Measurements from ENCODE around the gene EVX2. TPM values are rescaled to one million over a fixed set of nuclear protein-coding genes. Genes with fewer than 3 reads are reported as not detected.

Gene EVX2
- total and polyA plus RNA-seq, 2 of the 4 experiments (the other 2 are of a cell fraction) = not detected

GRCh38 chr2:176091329-176092258 lies 7.8 kb upstream of the EVX2 start:
- H3K4me2 ChIP-seq (ENCODE audit: low read depth, low read length) = no peak overlapping the region
- ChIA-PET POLR2A (ENCODE audit: unreplicated experiment) (no interaction called here), CTCF (interaction anchor here (0.5 kb wide), 1 partner anchor 1066 kb away, joined by 3 read pairs; no protein-coding TSS in a partner anchor)
- H4K5ac ChIP-seq (ENCODE audit: low read depth, low read length) = no peak overlapping the region
- no peak overlapping the region for H3K14ac ChIP-seq (replicated peaks; ENCODE audit: low read depth, low read length)
- H3K56ac ChIP-seq (ENCODE audit: extremely low read depth, insufficient read depth, low read length) = no peak overlapping the region
- no peak overlapping the region for H3K4me3 ChIP-seq (ENCODE audit: insufficient read depth, low read depth, low read length)
- H3K4ac ChIP-seq (ENCODE audit: low read depth, low read length) = no peak overlapping the region
- dilution Hi-C loops (cut with HindIII; ENCODE audit: low sequenced_read_pairs, unreplicated experiment) (no loop called here), in situ Hi-C loops (cut with MboI; ENCODE audit: low sequenced_read_pairs) (loop anchor here (10.0 to 25.0 kb wide), 4 partner anchors 407 to 1354 kb away; no protein-coding TSS in a partner anchor), intact Hi-C loops (cut with micrococcal nuclease) (loop anchor here (10.0 kb wide), 1 partner anchor 1387 kb away; no protein-coding TSS in a partner anchor)
- no peaks in the 10 kb centered on the region for H3K9me1 ChIP-seq (ENCODE audit: insufficient read depth, low read length)
- 2% methylated on average over 15 of the region's 31 CpGs; no CpG with 5 or more reads in 1 of the 2 experiments for WGBS, 2 experiments (ENCODE audit: extremely low coverage in 2 of 2, insufficient read length in 1 of 2)
- no peaks in the 10 kb centered on the region for H3K36me3 ChIP-seq (ENCODE audit: control insufficient read depth, insufficient read depth, low read length)
- no peak overlapping the region for H3K9ac ChIP-seq (ENCODE audit: low read depth, low read length)
- peaks cover 84% of the 10 kb centered on the region for H3K27me3 ChIP-seq (ENCODE audit: control insufficient read depth, insufficient read depth, low read length)
- no peak overlapping the region for H3K18ac ChIP-seq (ENCODE audit: low read depth, low read length)
- peaks cover 10% of the 10 kb centered on the region for H3K9me3 ChIP-seq (ENCODE audit: control insufficient read depth, insufficient read depth, low read length)
- no peak overlapping the region for H2AK9ac ChIP-seq (replicated peaks; ENCODE audit: low read depth, low read length, poor library complexity)
- no TSS peak for BruUV-seq (replicated peaks)
- ATAC-seq (ENCODE audit: low read depth) (no peak), DNase-seq (no peak)
- TF ChIP-seq RFX5 (IDR thresholded peaks at IDR 0.05; ENCODE audit: low read depth, low read length) (no peak), MAZ (IDR thresholded peaks at IDR 0.05; ENCODE audit: borderline replicate concordance, low read depth, low read length) (no peak), MAFK (IDR thresholded peaks at IDR 0.05; ENCODE audit: low read depth, low read length) (no peak), USF2 (IDR thresholded peaks at IDR 0.05; ENCODE audit: low read depth, low read length) (no peak), POLR2A (IDR thresholded peaks at IDR 0.05; ENCODE audit: low read depth, low read length) (no peak), NFE2L2 (IDR thresholded peaks at IDR 0.05; ENCODE audit: low read depth, low read length) (no peak)
- H2BK120ac ChIP-seq (ENCODE audit: low read depth, low read length) = no peak overlapping the region
- no peak overlapping the region for H4K91ac ChIP-seq (ENCODE audit: insufficient read depth, low read depth, low read length)
- H3K4me1 ChIP-seq (ENCODE audit: control insufficient read depth, insufficient read depth, low read length) = no peaks in the 10 kb centered on the region
- H2BK20ac ChIP-seq (ENCODE audit: low read depth, low read length) = no peak overlapping the region
- no peak overlapping the region for H3K27ac ChIP-seq (ENCODE audit: insufficient read depth, low read length)
- H2AK5ac ChIP-seq (ENCODE audit: low read depth, low read length) = no peak overlapping the region
- no peak overlapping the region for H3K23ac ChIP-seq (ENCODE audit: low read depth, low read length)
- no peak overlapping the region for H2BK15ac ChIP-seq (ENCODE audit: low read depth, low read length)
- no peak overlapping the region for H2BK5ac ChIP-seq (ENCODE audit: low read depth, low read length, poor library complexity, severe bottlenecking)
- H4K20me1 ChIP-seq (ENCODE audit: insufficient read depth, low read length) = no peaks in the 10 kb centered on the region
- H4K8ac ChIP-seq (ENCODE audit: low read depth in 2 of 2, low read length in 2 of 2) = no peak overlapping the region
- no peaks in the 10 kb centered on the region for H3K79me1 ChIP-seq (ENCODE audit: low read depth in 1 of 2, low read length in 2 of 2)
- no peak overlapping the region for H2AFZ ChIP-seq (replicated peaks; ENCODE audit: low read length, poor library complexity)

Measured in IMR-90 (cell line).